Mammary epithelial cell (primary cell): ENCODE data around the gene ITIH5.

Source experiments
- EZH2 ChIP-seq: IDR thresholded peaks from 2 replicates; pipeline ENCODE4 v1.6.1; 2012; ENCODE audit warnings: low read length, inconsistent platforms, borderline replicate concordance
- TF ChIP-seq, protein P1 (sequence below), 2 donors: IDR thresholded peaks in 1 of 2; conservative IDR thresholded peaks in 1 of 2; 2 replicates each; pipeline ENCODE4 v1.5.1; 2011 to 2012; ENCODE audit warnings: inconsistent platforms in 2 of 2, low read length in 2 of 2, mild to moderate bottlenecking in 2 of 2, control low read depth in 1 of 2, low read depth in 1 of 2; ENCODE audit not compliant: insufficient read depth in 1 of 2; ENCODE audit errors: extremely low read depth in 1 of 2

DNA sequence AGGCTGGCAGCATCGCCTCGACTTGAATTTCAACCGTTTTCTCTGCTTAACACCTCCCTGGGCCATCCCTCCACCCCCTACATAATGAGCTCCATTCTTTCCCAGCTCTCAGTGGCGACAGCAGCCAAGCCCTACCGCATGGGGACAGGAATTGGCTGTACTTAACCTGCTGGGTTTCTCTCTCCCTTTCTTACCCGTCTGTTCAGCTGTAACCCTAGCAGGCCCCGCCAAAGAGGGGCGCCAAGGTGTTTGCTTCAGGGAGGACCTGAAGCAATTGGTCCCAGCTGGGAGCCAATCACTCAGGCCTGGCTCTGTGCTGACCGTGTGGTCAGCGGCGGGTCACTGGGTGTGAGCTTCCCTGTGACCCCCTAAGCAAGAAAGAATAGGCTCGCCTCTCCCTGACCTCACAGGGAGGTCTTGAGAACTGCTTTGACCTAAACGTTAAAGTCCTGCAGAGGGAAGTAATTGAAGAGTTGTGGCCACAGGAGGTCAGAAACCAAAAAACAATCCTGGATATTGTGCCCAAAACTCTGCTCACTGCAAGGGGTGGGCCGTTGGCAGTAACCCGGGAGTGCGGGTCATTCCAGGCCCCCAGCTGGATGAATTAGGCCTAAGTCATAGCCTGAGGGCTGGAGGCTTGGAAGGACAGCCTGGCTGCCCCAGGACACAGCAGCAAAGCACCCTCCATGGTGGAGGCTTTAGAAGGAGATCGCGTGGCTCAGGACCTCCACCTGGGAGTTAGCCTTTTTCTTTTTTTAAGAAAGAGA, 114.6 kb downstream of the ITIH5 start:
- TF ChIP-seq, protein P1, sequence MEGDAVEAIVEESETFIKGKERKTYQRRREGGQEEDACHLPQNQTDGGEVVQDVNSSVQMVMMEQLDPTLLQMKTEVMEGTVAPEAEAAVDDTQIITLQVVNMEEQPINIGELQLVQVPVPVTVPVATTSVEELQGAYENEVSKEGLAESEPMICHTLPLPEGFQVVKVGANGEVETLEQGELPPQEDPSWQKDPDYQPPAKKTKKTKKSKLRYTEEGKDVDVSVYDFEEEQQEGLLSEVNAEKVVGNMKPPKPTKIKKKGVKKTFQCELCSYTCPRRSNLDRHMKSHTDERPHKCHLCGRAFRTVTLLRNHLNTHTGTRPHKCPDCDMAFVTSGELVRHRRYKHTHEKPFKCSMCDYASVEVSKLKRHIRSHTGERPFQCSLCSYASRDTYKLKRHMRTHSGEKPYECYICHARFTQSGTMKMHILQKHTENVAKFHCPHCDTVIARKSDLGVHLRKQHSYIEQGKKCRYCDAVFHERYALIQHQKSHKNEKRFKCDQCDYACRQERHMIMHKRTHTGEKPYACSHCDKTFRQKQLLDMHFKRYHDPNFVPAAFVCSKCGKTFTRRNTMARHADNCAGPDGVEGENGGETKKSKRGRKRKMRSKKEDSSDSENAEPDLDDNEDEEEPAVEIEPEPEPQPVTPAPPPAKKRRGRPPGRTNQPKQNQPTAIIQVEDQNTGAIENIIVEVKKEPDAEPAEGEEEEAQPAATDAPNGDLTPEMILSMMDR (conservative IDR thresholded peaks at IDR 0.05 in 1 of 2, IDR thresholded peaks at IDR 0.05 in 1 of 2; ENCODE audit: extremely low read depth in 1 of 2, insufficient read depth in 1 of 2, low read depth in 1 of 2, low read length in 2 of 2): no peak
- no peak for TF ChIP-seq EZH2
